GM19193 (cell line): ENCODE measurements around the gene FN1.

Source experiments
- POLR2A ChIP-seq: IDR thresholded peaks from 4 replicates; pipeline ENCODE4 v1.6.1; 2011; ENCODE audit not compliant: insufficient read depth, insufficient read length; ENCODE audit errors: extremely low read depth

Gene FN1

DNA sequence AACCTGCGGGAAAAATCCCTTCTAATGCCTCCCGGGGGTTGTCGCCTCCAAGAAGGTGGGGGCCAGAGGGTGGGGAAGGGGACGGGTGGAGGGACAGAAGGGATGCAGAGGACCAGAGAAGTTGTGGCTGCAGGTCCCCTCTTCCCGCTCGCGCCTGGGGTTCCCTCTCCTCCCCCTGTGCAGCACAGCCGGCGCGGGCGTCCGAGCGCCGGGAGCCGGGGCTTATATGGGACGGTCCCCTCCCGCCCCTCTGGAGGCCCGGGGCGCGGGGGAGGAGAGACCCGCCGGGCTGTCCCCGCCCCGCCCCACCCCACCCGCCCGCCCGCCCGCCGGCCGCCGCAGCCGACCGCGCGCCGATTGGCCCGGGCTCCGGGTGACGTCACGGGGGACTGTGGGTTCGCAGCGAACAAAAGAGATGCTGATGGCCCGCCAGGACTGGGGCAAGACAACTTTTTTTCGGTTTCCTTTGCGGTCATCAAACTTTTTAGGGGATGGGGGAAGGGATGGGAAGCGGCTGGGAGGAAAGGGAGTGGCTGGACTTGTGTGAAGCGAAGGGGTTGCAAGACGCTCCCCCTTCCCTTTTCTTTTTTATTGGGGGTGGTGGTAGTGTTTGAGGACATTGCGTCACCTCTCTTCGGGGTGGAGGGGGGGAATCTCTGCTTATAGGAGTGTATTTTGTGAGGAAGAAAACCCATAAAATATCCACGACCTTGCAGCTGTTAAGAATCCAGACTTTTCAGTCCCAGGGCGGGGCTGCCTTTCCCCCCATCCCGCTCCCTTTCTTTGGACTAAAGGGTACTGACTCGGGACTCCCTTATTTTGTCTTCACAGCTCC, at the start of gene FN1:
TSS of gene FN1 (minus strand) at position 199 of the 835 bp plus-strand sequence. CDS start 266 bp downstream, outside the sequence.
- no peak for TF ChIP-seq POLR2A

DNA sequence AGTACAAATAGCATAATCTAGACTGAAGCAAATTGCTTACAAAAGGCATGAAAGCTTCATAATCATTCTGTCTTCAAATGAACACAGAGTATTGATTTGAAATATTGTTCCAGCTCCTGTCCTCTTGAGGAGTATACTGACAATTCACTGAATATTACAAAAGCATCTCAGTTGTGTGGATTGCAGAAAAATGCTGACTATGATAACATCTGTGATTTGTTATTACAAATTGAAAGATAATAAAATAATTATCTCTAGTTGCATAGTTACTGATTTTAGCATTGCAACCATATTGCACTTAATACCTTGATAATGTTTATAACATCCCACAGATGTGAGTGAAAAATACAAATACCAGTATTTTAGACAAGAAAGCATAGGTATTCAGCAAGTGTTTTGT, 49.2 kb upstream of the FN1 start:
- TF ChIP-seq POLR2A: no peak

DNA sequence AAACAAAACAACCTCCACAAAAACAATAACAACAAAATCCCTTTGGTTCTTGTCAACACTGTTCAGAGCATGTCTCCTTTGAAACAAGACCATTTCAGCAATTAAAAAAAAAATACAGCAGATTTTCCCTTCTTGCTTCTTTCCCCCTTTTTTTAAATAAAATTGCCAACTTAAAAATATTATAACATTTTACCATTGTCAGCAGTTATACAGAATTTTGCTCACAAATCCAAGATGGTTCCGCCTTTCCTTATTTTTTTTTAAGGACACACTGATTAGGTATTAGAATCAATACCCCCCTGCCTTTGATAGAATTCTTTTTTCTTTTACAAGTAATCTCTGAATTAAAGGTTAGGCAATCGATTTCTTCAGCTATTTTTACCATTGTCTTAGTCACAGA, 48.7 kb upstream of the FN1 start:
- no peak for TF ChIP-seq POLR2A

DNA sequence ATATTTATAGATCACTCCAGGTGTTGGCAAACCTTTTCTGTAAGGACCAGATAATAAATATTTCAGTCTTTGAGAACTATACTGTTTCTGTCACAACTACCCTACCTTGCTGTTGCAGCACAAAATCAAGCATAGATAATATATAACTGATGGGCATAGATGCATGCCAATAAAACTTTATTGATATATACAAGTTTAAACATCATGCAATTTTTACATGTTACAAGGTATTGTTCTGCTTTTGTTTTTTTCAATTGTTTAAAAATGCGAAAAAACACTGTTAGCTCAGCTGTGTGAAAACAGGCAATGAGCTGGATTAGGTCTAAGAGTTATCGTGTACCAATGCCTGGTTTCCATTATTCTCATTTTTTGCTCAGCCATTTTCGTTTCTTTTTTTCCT, 47.6 kb upstream of the FN1 start:
- no peak for TF ChIP-seq POLR2A

DNA sequence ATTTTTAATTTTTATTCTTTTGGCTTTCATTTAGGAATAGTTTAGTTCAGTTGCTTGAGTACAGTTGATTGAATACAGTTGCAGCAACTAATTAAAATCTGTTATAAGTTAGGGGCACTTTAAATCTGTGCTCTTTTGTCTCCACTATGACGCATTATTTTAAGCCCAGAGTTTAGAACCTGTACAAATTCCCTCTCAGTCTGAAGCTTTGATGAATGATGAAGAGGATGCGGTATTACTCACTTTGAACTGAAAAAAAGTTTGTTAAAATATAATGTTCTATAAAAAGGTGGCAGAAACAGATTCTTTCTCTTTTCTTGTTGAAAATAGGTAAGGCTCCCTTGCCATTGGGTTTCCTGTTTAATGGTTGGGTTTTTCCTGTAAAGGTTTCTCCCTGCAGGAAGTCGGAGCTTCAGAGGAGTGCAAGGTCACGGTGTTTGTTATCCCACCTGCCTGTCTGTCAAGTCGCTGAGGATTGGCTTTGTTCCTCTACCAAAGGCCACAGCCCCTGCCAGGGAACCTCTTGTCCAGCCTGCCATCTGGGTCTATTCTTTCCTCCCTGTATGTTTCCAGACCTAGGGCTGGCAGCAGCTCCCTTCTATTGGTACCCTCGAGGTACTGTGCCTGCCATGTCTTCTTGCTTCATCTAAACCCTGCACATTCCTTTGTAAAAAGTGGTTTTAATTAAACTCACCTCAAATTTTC, 43.8 kb upstream of the FN1 start:
- no peak for TF ChIP-seq POLR2A

DNA sequence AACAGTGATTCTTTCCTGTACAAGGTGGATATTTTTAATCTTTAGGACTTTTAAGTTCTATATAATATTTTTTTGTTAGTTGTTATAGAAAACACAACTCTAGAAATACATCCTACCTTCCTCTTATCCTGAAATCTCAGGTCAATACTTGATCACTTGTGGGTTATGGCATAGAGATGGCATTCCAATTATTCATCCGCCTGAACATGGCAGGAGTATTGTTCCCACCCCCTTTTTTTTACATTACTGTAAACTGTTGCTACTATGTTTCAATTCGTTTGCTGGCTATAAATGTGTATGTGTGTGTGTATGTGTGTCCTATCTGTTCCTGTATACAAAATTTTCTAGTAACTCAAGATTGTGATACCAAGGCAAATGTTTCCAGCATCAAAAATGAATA, 43.3 kb upstream of the FN1 start:
- TF ChIP-seq POLR2A: no peak

DNA sequence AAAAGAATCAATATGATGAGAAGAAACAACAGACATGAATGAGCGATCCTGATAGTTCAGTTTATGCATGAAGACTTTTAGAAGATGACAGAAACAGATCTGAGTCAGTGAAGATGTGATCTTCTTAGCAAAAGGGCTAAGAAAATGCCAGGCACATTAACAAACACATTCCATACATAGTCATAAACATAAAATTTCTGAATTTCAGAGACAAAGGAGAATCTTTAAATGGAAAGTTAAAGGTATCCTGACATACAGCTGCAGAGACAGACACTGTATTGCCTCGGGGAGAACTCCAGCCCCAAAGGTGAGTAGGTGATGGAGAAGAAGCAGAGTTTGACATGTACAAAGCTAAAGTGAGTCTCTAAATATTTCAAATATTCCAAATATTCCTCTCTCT, 40.6 kb upstream of the FN1 start:
- no peak for TF ChIP-seq POLR2A

DNA sequence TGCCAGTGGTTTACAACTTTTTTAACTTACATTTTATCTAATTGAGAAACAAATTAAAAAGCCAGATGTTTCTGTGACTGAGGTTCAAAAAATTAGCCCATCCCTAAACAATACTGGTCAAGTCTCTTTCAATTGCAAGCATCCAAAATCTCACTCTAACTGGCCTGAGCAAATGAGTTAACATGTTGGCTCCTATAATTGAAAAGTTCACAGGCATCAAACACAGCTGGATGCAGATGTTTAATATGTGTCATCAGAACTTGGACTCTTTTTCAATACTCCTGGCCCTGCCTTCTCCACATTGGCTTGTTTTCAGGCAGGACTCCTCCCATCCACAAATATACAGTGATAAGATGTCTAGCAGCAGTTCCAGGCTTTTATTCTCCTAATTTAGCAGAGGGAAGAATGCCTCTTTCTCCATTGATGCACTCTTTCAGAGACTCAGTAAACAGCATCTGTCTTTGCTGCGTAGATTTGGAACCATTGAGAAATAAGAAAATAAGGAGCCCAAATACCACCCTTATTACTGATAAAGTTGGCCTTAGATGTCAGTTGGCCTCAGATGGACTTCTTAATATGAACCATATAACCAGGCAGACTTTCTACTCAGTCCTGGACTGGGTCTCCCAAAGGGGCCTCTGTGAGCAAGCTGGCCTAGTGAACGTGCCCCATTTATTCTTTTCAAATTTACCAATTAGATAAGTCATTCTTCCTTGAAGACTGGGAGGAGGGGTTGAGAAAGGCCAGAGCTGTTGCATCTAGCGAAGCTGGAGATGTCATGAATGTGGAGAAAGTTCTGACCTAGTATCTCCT, 30.4 kb upstream of the FN1 start:
- no peak for TF ChIP-seq POLR2A

DNA sequence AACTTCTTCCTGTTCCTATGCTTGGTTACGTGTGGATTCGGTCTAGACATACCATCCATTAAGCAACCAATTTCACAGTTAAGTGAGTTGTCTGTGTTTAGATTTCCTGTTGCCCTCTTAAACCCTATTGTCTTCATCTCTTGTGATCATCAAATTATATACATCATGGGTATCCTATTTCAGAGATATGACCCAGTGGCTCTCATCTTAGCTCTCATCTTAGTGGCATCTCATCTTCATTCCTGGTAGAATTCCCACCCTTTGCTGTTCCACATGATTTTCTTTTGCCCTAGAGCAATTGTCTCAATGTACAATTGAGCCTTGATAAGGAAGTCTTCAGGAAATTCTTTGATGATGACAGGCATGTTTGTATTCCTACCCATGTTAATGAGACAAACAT, 29.4 kb upstream of the FN1 start:
- no peak for TF ChIP-seq POLR2A

DNA sequence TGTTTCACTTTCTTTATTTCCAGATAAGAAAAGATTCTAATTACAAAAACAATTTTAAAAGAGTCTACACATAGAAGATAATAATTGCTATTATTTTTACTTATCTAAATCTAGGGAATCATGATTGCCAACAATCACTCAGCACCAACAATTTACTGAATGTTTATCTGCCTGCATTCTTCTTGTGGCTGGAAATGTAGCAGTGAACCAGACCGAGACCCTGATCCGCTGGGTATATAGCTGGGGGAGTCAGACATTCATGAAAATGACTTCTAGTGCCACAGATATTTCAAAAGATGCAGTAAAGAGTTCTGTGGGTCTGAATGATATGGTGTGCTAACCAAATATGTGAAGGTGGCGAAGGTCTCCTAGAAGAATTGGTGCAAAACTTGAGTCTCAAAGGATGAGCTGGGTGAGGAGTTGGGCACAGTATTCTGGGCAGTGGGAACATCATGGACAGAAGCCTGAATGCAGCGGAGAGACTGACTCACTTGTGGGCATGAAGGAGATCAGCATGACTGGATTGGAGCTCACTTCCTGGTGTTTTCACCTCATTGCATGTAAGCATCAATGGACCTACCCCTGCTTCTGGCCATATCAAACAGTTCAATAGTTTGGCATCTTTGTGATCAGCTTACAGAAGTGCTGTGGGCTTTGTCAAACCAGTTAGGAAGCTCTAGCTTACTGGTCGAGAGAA, 26.1 kb upstream of the FN1 start:
- no peak for TF ChIP-seq POLR2A

DNA sequence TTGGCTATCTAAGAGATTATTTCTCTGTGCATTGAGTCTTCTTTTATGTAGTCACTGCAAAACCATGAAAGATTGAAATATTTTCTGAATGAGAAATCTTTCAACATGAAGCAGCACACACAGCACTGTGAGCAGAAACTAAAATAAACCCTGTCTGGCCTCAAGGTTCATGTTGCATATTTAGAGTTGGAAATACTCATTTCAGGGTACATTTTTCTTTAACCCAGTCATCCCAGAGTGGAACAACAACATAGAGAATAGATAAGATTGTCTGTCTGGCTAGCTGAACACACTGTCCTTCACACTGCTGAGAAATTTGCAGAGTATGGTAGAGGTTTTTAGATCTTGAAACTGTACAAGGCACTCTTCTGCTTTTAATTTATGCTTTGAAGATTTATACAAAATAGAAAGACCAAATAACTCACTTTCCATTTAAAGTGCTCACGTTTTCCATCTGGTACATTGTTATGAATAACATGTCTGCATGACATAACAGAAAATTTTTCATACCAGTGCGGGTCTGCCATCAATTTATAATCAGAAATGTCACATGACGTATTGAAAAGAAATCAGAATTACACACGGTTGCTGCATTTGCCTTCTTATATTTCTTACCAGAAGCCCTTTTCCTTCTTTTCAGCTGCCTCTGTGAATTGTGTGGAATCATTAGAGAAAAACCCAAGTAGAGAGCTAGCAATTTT, 25.0 kb upstream of the FN1 start:
- no peak for TF ChIP-seq POLR2A

DNA sequence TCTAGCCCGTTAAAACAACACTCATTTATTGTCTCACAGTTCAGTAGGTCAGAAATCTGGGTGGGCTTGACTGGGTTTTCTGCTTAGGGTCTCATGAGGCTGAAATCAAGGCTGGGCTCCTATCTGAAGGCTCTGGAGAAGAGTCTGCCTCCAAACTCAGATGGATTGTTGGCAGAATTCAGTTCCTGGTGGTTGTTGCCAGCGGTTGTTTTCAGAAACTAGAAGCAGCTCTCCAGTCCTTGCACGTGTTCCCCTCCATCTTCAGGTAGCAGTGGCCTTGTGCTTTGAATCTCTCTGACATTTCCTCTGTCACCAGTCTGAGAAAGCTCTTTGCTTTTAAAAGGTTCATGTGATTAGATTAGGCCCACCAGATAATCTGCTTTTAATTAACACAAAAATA, 20.1 kb upstream of the FN1 start:
- no peak for TF ChIP-seq POLR2A

DNA sequence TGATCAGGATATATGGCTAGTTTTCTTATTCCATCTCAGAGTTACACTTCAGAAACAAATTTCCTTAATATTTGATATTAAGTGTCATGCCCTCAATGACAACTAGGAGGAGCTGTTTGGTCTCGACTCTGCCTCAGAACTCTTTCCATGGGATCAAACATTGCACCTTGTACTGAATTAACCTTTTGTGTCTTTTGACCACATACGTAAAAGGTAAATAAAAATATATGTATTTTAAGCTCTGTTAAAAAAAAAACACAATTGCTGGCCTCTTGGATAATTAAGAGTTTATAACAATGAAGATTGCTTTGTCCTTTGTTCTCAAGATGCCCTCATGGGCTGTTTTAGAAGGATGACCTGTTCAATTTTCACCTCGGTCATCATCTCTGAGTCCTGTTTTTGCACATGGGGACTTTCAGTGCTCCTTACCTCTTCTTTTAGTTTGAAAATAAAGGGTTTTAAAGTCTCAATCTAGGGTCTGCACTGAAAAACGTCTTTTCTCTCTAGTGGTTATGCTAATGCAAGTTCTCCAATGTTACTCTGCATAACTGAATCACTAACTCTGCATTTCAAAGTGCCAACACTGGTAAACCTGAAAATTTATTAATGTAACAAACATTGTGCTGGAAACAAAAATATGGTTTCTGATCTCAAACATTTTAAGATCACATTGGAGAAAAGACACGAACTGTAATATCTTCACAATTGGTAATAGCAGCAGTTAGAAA, 18.8 kb upstream of the FN1 start:
- TF ChIP-seq POLR2A: no peak

DNA sequence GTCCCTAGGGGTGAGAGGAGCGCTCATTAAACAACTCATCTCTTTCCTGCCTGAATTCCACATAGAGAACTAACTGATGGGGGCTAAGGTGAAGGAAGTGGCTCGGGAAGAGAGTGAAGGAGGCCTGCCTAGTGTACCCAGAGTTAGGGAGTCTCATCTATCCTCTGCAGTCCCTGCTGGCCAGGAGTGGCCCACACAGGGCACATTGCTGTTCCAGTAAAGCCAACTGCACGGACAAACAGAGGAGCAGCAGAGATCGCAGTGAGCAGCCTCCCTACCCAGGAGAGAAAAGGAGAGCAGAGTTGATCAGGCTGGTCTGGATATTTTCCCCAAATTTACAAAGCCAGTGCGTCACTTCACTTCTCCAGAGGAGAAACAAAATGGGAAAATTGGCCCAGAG, 16.9 kb upstream of the FN1 start:
- no peak for TF ChIP-seq POLR2A
